A673 (cell line): Measurements from ENCODE around the gene RAB37. TPM values are rescaled to one million over a fixed set of nuclear protein-coding genes. Genes with fewer than 3 reads are reported as not detected.

ENCODE experiments used
- BruUV-seq: library from RNA; stranded (reverse); fragments of 400-500 nt; replicated peaks from 2 replicates; lab custom pipeline; 2021; lab: Mats Ljungman, UMichigan
- CTCF ChIA-PET: fragments of 300-600 bp; sonication (Branson Sonifier 250); formaldehyde crosslinking; loops from one replicate; lab custom pipeline; 2022; ENCODE audit warnings: antibody characterized with exemption; lab: Charles Lee
- POLR2A ChIA-PET: fragments of 300-600 bp; sonication (Branson Sonifier 250); formaldehyde crosslinking; loops from one replicate; lab custom pipeline; 2022; ENCODE audit warnings: antibody characterized with exemption; ENCODE audit not compliant: low non-redundant PET; lab: Charles Lee
- DNase-seq: peaks from one replicate; pipeline ENCODE4 v3.0.0-alpha.2; 2015; ENCODE audit warnings: low spot score
- H3K27ac ChIP-seq: fragments of 200-600 bp; sonication (generic); 2 replicates; pipeline ENCODE4 v1.5.1; 2016; ENCODE audit warnings: mixed run types, low read depth, mild to moderate bottlenecking, mixed read lengths, antibody characterized with exemption, low read length; ENCODE audit not compliant: poor library complexity, severe bottlenecking
- H3K27me3 ChIP-seq: fragments of 200-600 bp; sonication (generic); replicated peaks from 2 replicates; pipeline ENCODE4 v1.6.1; 2017; ENCODE audit warnings: mixed run types, low read depth, mild to moderate bottlenecking, mixed read lengths, antibody characterized with exemption, low read length; ENCODE audit not compliant: insufficient read depth, poor library complexity
- H3K36me3 ChIP-seq: fragments of 200-600 bp; sonication (generic); 2 replicates; pipeline ENCODE4 v1.6.1; 2016; ENCODE audit warnings: mixed run types, mild to moderate bottlenecking, mixed read lengths, antibody characterized with exemption, low read length; ENCODE audit not compliant: insufficient read depth, poor library complexity, severe bottlenecking
- H3K4me1 ChIP-seq: fragments of 200-600 bp; sonication (generic); 2 replicates; pipeline ENCODE4 v1.6.1; 2017; ENCODE audit warnings: mixed run types, mild to moderate bottlenecking, mixed read lengths, antibody characterized with exemption, low read length; ENCODE audit not compliant: insufficient read depth, poor library complexity, severe bottlenecking
- H3K4me3 ChIP-seq: fragments of 200-600 bp; sonication (generic); 2 replicates; pipeline ENCODE4 v1.5.1; 2016; ENCODE audit warnings: low read depth, mixed run types, mild to moderate bottlenecking, mixed read lengths, low read length; ENCODE audit not compliant: poor library complexity, severe bottlenecking
- H3K9me3 ChIP-seq: fragments of 200-600 bp; sonication (generic); 2 replicates; pipeline ENCODE4 v1.6.1; 2016; ENCODE audit warnings: mixed run types, low read depth, mild to moderate bottlenecking, mixed read lengths, antibody characterized with exemption, low read length; ENCODE audit not compliant: poor library complexity, severe bottlenecking
- EZH2 ChIP-seq: fragments of 200-600 bp; sonication (generic); IDR thresholded peaks from 2 replicates; pipeline ENCODE4 v1.6.1; 2017; ENCODE audit warnings: borderline replicate concordance, low read depth, mild to moderate bottlenecking, mixed read lengths, antibody characterized with exemption, low read length; ENCODE audit not compliant: poor library complexity, severe bottlenecking
- intact Hi-C: fragments of 100-400 bp; cut with micrococcal nuclease; formaldehyde crosslinking; loops from one replicate; pipeline ENCODE4 v1.10.0; 2022; ENCODE audit not compliant: unreplicated experiment
- total RNA-seq: library from RNA; stranded (reverse); gene quantifications from 2 replicates; pipeline ENCODE4 v1.2.3, GENCODE V29; 2021
- TF ChIP-seq, protein P1 (sequence below): fragments of 300-800, 200-600 bp; sonication (generic); conservative IDR thresholded peaks from 2 replicates; pipeline ENCODE4 v1.5.1; 2017; ENCODE audit warnings: low read depth, mild to moderate bottlenecking, antibody characterized with exemption, low read length, moderate library complexity, mixed read lengths

RAB37 gene
- total RNA-seq, 1 experiment from 2014 or later, result not detected

GRCh38 chr17:74702116-74702871, 34.8 kb upstream of the RAB37 start:
- Histone ChIP-seq H3K9me3 (no peaks in the 10 kb centered on the region), H3K4me1 (no peaks in the 10 kb centered on the region), H3K36me3 (no peaks in the 10 kb centered on the region), H3K4me3 (no peak overlapping the region), H3K27ac (no peak overlapping the region), H3K27me3 (peaks cover 61% of the 10 kb centered on the region)
- no peak for DNase-seq
- intact Hi-C loops, result no loop called here
- TF ChIP-seq, protein P1, sequence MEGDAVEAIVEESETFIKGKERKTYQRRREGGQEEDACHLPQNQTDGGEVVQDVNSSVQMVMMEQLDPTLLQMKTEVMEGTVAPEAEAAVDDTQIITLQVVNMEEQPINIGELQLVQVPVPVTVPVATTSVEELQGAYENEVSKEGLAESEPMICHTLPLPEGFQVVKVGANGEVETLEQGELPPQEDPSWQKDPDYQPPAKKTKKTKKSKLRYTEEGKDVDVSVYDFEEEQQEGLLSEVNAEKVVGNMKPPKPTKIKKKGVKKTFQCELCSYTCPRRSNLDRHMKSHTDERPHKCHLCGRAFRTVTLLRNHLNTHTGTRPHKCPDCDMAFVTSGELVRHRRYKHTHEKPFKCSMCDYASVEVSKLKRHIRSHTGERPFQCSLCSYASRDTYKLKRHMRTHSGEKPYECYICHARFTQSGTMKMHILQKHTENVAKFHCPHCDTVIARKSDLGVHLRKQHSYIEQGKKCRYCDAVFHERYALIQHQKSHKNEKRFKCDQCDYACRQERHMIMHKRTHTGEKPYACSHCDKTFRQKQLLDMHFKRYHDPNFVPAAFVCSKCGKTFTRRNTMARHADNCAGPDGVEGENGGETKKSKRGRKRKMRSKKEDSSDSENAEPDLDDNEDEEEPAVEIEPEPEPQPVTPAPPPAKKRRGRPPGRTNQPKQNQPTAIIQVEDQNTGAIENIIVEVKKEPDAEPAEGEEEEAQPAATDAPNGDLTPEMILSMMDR, result no peak
- no peak for TF ChIP-seq EZH2
- CTCF ChIA-PET, result interaction anchor here (0.6 kb wide), 1 partner anchor 43 kb away, joined by 8 read pairs; no protein-coding TSS in a partner anchor
- POLR2A ChIA-PET, result no interaction called here
- no TSS peak for BruUV-seq

DNA sequence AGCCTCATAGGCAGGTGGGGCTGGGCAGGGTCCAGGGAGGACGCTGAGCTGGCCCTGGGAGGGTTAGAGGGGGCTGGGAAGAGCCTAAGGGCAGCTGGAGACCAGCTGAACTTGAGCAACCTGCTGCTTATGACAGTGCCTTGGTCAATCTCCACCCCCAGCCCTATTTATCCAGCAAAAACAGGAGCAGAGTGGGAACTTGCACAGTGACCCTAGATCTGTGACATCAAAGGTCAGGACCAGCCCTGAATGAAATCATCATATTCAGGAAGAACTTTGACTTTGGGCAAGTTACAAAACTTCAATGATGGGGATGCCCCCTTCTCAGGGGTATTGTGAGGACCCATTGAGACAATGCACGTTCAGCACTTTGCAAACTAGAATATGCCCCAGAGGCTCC, 33.7 kb upstream of the RAB37 start:
- Histone ChIP-seq H3K4me3 (no peak overlapping the region), H3K27me3 (peaks cover 64% of the 10 kb centered on the region), H3K36me3 (no peaks in the 10 kb centered on the region), H3K9me3 (no peaks in the 10 kb centered on the region), H3K27ac (no peak overlapping the region), H3K4me1 (no peaks in the 10 kb centered on the region)
- CTCF ChIA-PET, result no interaction called here
- no peak for TF ChIP-seq EZH2
- TF ChIP-seq, protein P1, result no peak
- BruUV-seq, result no TSS peak
- POLR2A ChIA-PET, result no interaction called here
- no peak for DNase-seq
- intact Hi-C loops, result no loop called here

GRCh38 chr17:74704544-74704943, 32.5 kb upstream of the RAB37 start:
- no peaks in the 10 kb centered on the region for H3K9me3 ChIP-seq
- intact Hi-C loops, result no loop called here
- H3K27ac ChIP-seq, result no peak overlapping the region
- TF ChIP-seq, protein P1, result no peak
- TF ChIP-seq EZH2, result no peak
- ChIA-PET CTCF (no interaction called here), POLR2A (no interaction called here)
- BruUV-seq, result no TSS peak
- H3K27me3 ChIP-seq, result peaks cover 71% of the 10 kb centered on the region
- H3K4me1 ChIP-seq, result no peaks in the 10 kb centered on the region
- no peaks in the 10 kb centered on the region for H3K36me3 ChIP-seq
- no peak overlapping the region for H3K4me3 ChIP-seq
- no peak for DNase-seq
